Suprapubic skin (tissue), 4 donors: ENCODE data around the gene COL19A1.

Experiments
- CTCF ChIP-seq, 2 donors: fragments of 200-600 bp in 1 of 2; fragments of 450-650 bp in 1 of 2; sonication (generic) in 1 of 2; IDR thresholded peaks; one replicate each; pipeline ENCODE4 v1.5.1; 2016 to 2019; ENCODE audit warnings: antibody characterized with exemption in 2 of 2, mild to moderate bottlenecking in 1 of 2, moderate library complexity in 1 of 2
- EP300 ChIP-seq: sonication (generic); formaldehyde crosslinking; IDR thresholded peaks from one replicate; pipeline ENCODE4 v1.6.1; 2017; ENCODE audit warnings: antibody characterized with exemption
- POLR2AphosphoS5 ChIP-seq, 3 donors: sonication (generic); formaldehyde crosslinking; IDR thresholded peaks; one replicate each; pipeline ENCODE4 v1.6.1; 2017; ENCODE audit warnings: antibody characterized with exemption in 3 of 3

DNA sequence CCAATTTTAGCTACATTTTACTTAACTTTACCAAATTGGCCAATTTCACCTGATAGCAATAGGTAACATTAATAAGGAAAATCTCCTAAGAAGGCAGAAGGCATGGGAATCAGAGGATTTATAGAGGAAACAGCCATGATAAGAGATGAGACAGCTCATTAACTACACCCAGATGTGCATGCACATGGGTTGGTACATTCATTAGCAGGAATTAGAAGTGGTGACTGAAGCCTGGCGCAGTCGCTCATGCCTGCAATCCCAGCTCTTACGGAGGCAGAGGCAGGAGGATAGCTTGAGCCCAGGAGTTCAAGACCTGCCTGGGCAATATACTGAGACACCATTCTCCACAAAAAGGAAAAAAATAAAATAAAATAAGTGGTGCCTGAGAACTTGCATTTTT is 263.0 kb downstream of the COL19A1 start:
- TF ChIP-seq EP300 (no peak), CTCF (IDR thresholded peaks at IDR 0.05) (no peak), POLR2AphosphoS5 (IDR thresholded peaks at IDR 0.05) (no peak)
